Endodermal cell (in vitro differentiated cells): ENCODE results near the gene MAVS. TPM values are rescaled to one million over a fixed set of nuclear protein-coding genes. Genes with fewer than 3 reads are reported as not detected.
"Not testable (repeated sequence)": the region's sequence is repeated elsewhere in the genome, so short reads cannot be mapped to it uniquely, and the experiment has no call there.

Experiments
- DNase-seq: peaks from one replicate; pipeline ENCODE4 v3.0.0-alpha.2; 2017
- H3K27ac ChIP-seq: 2 replicates; pipeline ENCODE4 v1.5.1; 2013; ENCODE audit warnings: mild to moderate bottlenecking, low read depth, low read length, moderate library complexity
- H3K27me3 ChIP-seq: 2 replicates; pipeline ENCODE4 v1.6.1; 2013; ENCODE audit warnings: mild to moderate bottlenecking, low read length, moderate library complexity; ENCODE audit not compliant: insufficient read depth, control insufficient read depth, poor library complexity, severe bottlenecking
- H3K36me3 ChIP-seq: 2 replicates; pipeline ENCODE4 v1.7.0; 2013; ENCODE audit warnings: mild to moderate bottlenecking, low read length, moderate library complexity; ENCODE audit not compliant: control insufficient read depth, insufficient read depth
- H3K4me1 ChIP-seq: one replicate; pipeline ENCODE4 v1.7.0; 2013; ENCODE audit warnings: low read length; ENCODE audit not compliant: control insufficient read depth, insufficient read depth
- H3K4me3 ChIP-seq: 2 replicates; pipeline ENCODE4 v1.5.1; 2013; ENCODE audit warnings: mild to moderate bottlenecking, low read length, moderate library complexity
- H3K9ac ChIP-seq: 2 replicates; pipeline ENCODE4 v1.6.1; 2013; ENCODE audit warnings: mild to moderate bottlenecking, low read length, moderate library complexity; ENCODE audit not compliant: poor library complexity, severe bottlenecking; ENCODE audit errors: extremely low read depth
- H3K9me3 ChIP-seq: 2 replicates; pipeline ENCODE4 v1.6.1; 2013; ENCODE audit warnings: mild to moderate bottlenecking, low read length, moderate library complexity; ENCODE audit not compliant: control insufficient read depth
- H3K27ac Mint-ChIP-seq: 2 replicates; pipeline ENCODE4 v1.8.0; 2020; ENCODE audit warnings: mixed read lengths
- H3K27me3 Mint-ChIP-seq: 2 replicates; pipeline ENCODE4 v1.8.0; 2021; ENCODE audit warnings: mild to moderate bottlenecking, mixed read lengths; ENCODE audit not compliant: insufficient read depth
- H3K36me3 Mint-ChIP-seq: 2 replicates; pipeline ENCODE4 v1.8.0; 2020; ENCODE audit warnings: low read depth, mixed read lengths
- H3K4me1 Mint-ChIP-seq: 2 replicates; pipeline ENCODE4 v1.8.0; 2020; ENCODE audit warnings: mixed read lengths
- H3K4me3 Mint-ChIP-seq: 2 replicates; pipeline ENCODE4 v1.8.0; 2020; ENCODE audit warnings: mild to moderate bottlenecking, moderate library complexity, mixed read lengths
- H3K9me3 Mint-ChIP-seq: 2 replicates; pipeline ENCODE4 v1.8.0; 2020; ENCODE audit warnings: mild to moderate bottlenecking, mixed read lengths
- WGBS, 2 experiments: methylation state at CpG; one replicate each; pipeline versions ENCODE4 v1.1.5 to v1.1.7; 2013; ENCODE audit warnings: missing lambda C conversion rate in 2 of 2, mixed read lengths in 1 of 2; ENCODE audit not compliant: insufficient coverage in 1 of 2, insufficient read length in 1 of 2; 5-methylcytosine and 5-hydroxymethylcytosine counted together
- total RNA-seq, 2 donors: library from RNA; stranded (reverse); fragmentation: NEBNext Ultra II Directional in 1 of 2; extraction: Animal tissue kit (Norgen Biotek cat#: 25700) in 1 of 2; gene quantifications; 2 replicates in 1 of 2; 3 replicates in 1 of 2; pipeline ENCODE4 v1.2.1, GENCODE V29; 2021
- TF ChIP-seq, protein P1 (sequence below): fragments of 200-600 bp; sonication (generic); conservative IDR thresholded peaks from 2 replicates; pipeline ENCODE4 v1.5.0; 2021; ENCODE audit warnings: antibody characterized with exemption, mild to moderate bottlenecking

Gene MAVS
- total RNA-seq, 2 donors from 2014 or later: 43.1 to 43.2 TPM

DNA sequence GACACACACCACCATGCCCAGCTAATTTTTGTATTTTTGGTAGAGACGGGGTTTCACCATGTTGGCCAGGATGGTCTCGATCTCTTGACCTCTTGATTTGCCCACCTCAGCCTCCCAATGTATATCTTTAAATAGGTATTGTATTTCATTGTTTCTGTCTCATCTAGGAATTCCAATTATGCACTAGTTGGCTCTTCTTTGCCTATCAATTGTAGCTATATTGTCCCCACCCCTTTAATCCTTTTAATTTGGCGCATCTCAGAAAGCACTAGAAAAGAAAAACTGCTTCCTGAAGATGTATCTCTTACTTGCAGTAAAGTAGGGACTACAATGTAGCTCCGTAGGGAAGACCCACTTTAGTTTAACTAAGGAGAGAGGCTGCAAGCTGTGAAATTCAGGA lies 10.5 kb upstream of the MAVS start:
- 95% methylated on average over 2 to 4 of the region's 4 CpGs for WGBS, 2 experiments

DNA sequence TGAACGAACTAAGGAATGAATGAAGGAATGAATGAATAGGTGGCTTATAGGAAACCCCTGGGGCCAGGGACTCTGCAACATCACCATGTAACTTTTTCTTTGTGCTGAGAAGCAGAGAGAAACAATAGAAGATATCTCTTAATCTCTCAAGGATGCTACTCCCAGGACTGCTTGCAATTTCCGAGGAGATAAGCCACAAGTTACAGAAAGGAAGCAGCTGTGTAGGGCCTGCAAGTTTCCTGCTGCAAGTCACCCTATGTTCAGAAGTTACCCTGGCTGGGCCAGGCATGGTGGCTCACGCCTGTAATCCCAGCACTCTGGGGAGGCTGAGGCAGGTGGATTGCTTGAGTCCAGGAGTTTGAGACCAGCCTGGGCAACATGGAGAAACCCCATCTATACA lies 7.3 kb upstream of the MAVS start:
- no peaks in the 10 kb centered on the region for H3K9me3 Mint-ChIP-seq
- peaks cover 7% of the 10 kb centered on the region for H3K36me3 Mint-ChIP-seq
- H3K27me3 ChIP-seq: no peaks in the 10 kb centered on the region
- H3K9ac ChIP-seq: no peak overlapping the region
- DNase-seq: no peak
- TF ChIP-seq, protein P1, sequence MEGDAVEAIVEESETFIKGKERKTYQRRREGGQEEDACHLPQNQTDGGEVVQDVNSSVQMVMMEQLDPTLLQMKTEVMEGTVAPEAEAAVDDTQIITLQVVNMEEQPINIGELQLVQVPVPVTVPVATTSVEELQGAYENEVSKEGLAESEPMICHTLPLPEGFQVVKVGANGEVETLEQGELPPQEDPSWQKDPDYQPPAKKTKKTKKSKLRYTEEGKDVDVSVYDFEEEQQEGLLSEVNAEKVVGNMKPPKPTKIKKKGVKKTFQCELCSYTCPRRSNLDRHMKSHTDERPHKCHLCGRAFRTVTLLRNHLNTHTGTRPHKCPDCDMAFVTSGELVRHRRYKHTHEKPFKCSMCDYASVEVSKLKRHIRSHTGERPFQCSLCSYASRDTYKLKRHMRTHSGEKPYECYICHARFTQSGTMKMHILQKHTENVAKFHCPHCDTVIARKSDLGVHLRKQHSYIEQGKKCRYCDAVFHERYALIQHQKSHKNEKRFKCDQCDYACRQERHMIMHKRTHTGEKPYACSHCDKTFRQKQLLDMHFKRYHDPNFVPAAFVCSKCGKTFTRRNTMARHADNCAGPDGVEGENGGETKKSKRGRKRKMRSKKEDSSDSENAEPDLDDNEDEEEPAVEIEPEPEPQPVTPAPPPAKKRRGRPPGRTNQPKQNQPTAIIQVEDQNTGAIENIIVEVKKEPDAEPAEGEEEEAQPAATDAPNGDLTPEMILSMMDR: no peak
- WGBS, 2 experiments: 67 to 100% methylated on average over 1 to 2 of the region's 3 CpGs
- H3K4me1 ChIP-seq: peaks cover 11% of the 10 kb centered on the region
- no peak overlapping the region for H3K4me3 Mint-ChIP-seq
- peak overlapping the region; percentile 1 for H3K27ac Mint-ChIP-seq
- no peak overlapping the region for H3K4me3 ChIP-seq
- no peaks in the 10 kb centered on the region for H3K36me3 ChIP-seq
- H3K9me3 ChIP-seq: no peaks in the 10 kb centered on the region
- H3K27me3 Mint-ChIP-seq: no peaks in the 10 kb centered on the region
- H3K4me1 Mint-ChIP-seq: peaks cover 13% of the 10 kb centered on the region
- no peak overlapping the region for H3K27ac ChIP-seq

More for the DNA sequence above, 10.5 kb upstream of the MAVS start:
- no peaks in the 10 kb centered on the region for H3K9me3 ChIP-seq
- no peak overlapping the region for H3K27ac ChIP-seq
- TF ChIP-seq, protein P1: no peak
- H3K27me3 ChIP-seq: no peaks in the 10 kb centered on the region
- Mint-ChIP-seq H3K36me3 (peaks cover 7% of the 10 kb centered on the region), H3K9me3 (no peaks in the 10 kb centered on the region), H3K4me1 (peaks cover 6% of the 10 kb centered on the region), H3K27ac (no peak overlapping the region), H3K27me3 (no peaks in the 10 kb centered on the region), H3K4me3 (no peak overlapping the region)
- H3K4me1 ChIP-seq: peaks cover 8% of the 10 kb centered on the region
- H3K4me3 ChIP-seq: no peak overlapping the region
- H3K36me3 ChIP-seq: no peaks in the 10 kb centered on the region
- no peak for DNase-seq
- H3K9ac ChIP-seq: no peak overlapping the region

DNA sequence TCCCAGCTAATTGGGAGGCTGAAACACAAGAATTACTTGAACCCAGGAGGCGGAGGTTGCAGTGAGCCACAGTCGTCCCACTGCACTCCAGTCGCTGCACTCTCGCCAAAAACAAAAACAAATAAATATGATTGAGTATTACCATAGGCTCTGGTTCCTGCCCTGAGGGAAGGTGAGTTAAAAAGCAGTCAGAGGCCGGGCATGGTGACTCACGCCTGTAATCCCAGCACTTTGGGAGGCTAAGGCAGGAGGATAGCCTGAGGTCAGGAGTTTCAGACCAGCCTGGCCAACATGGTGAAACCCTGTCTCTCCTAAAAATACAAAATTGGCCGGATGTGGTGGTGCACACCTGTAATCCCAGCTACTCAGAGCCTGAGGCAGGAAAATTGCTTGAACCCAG lies 6.4 kb upstream of the MAVS start:
- H3K4me3 ChIP-seq, H3K27ac Mint-ChIP-seq, DNase-seq, H3K27ac ChIP-seq, H3K36me3 Mint-ChIP-seq, H3K36me3 ChIP-seq, H3K9me3 Mint-ChIP-seq, H3K9me3 ChIP-seq, H3K4me3 Mint-ChIP-seq, H3K9ac ChIP-seq, H3K27me3 Mint-ChIP-seq, H3K27me3 ChIP-seq: not testable (repeated sequence)
- peaks cover 13% of the 10 kb centered on the region for H3K4me1 Mint-ChIP-seq
- peaks cover 11% of the 10 kb centered on the region for H3K4me1 ChIP-seq
- 91 to 96% methylated on average over 5 to 7 of the region's 7 CpGs for WGBS, 2 experiments

DNA sequence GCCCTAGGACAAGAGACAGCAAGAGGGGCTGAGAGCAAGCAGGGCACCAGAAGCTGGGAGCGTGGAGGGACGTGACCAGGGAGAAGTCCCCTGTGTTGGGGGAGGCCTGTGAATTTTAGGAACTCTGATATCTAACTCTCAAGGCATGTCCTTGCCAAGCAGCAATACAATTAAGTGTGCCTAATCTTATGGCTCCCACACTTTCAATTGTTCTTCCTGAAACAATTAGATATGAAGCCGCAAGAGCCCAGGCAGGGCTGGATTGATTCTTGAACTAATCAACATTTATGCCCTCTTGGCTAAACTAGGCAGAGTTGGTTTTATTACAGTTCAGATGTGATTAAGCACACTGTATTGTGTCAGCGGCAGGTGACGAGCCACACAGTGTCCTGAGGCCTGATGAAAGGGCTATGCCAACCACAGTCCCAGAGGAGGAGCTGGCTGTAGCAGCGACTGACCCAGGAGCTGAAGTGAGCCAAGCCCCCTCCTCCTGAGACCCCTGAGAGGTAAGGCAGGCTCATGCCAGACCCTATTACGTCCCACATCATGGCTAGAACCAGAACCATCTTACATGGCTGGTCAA lies 4.2 kb upstream of the MAVS start:
- no peak overlapping the region for H3K27ac Mint-ChIP-seq
- Histone ChIP-seq H3K9ac (no peak overlapping the region), H3K27ac (no peak overlapping the region)

More for the DNA sequence above, 4.2 kb upstream of the MAVS start:
- H3K36me3 ChIP-seq: no peaks in the 10 kb centered on the region
- Mint-ChIP-seq H3K9me3 (no peaks in the 10 kb centered on the region), H3K36me3 (no peaks in the 10 kb centered on the region), H3K4me3 (no peak overlapping the region), H3K27me3 (no peaks in the 10 kb centered on the region), H3K4me1 (peaks cover 13% of the 10 kb centered on the region)
- H3K4me1 ChIP-seq: peaks cover 12% of the 10 kb centered on the region
- H3K4me3 ChIP-seq: no peak overlapping the region
- TF ChIP-seq, protein P1: no peak
- H3K27me3 ChIP-seq: no peaks in the 10 kb centered on the region
- DNase-seq: no peak
- 89 to 91% methylated on average over 7 of the region's 7 CpGs for WGBS, 2 experiments
- no peaks in the 10 kb centered on the region for H3K9me3 ChIP-seq
